DOHH2 (cell line): ENCODE data around the gene ABCC6.
"Not testable (repeated sequence)": the region's sequence is repeated elsewhere in the genome, so short reads cannot be mapped to it uniquely, and the experiment has no call there.

Experiments
- EZH2phosphoT487 ChIP-seq: fragments of 200-600 bp; sonication (generic); IDR thresholded peaks from 2 replicates; pipeline ENCODE4 v1.6.1; 2017; ENCODE audit warnings: borderline replicate concordance, mild to moderate bottlenecking, antibody characterized with exemption, low read length, moderate library complexity, mixed read lengths
- TF ChIP-seq, protein P1 (sequence below): fragments of 200-600 bp; sonication (generic); IDR thresholded peaks from one replicate; pipeline ENCODE4 v1.5.1; 2014; ENCODE audit warnings: antibody characterized with exemption, mild to moderate bottlenecking, low read depth, low read length; ENCODE audit not compliant: poor library complexity, severe bottlenecking

GRCh38 chr16:16190966-16191365 is 32.3 kb downstream of the ABCC6 start:
- TF ChIP-seq, protein P1, sequence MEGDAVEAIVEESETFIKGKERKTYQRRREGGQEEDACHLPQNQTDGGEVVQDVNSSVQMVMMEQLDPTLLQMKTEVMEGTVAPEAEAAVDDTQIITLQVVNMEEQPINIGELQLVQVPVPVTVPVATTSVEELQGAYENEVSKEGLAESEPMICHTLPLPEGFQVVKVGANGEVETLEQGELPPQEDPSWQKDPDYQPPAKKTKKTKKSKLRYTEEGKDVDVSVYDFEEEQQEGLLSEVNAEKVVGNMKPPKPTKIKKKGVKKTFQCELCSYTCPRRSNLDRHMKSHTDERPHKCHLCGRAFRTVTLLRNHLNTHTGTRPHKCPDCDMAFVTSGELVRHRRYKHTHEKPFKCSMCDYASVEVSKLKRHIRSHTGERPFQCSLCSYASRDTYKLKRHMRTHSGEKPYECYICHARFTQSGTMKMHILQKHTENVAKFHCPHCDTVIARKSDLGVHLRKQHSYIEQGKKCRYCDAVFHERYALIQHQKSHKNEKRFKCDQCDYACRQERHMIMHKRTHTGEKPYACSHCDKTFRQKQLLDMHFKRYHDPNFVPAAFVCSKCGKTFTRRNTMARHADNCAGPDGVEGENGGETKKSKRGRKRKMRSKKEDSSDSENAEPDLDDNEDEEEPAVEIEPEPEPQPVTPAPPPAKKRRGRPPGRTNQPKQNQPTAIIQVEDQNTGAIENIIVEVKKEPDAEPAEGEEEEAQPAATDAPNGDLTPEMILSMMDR: not testable (repeated sequence)
- not testable (repeated sequence) for TF ChIP-seq EZH2phosphoT487
